ENCODE results near the gene FAM3D.

The FAM3D gene

DNA sequence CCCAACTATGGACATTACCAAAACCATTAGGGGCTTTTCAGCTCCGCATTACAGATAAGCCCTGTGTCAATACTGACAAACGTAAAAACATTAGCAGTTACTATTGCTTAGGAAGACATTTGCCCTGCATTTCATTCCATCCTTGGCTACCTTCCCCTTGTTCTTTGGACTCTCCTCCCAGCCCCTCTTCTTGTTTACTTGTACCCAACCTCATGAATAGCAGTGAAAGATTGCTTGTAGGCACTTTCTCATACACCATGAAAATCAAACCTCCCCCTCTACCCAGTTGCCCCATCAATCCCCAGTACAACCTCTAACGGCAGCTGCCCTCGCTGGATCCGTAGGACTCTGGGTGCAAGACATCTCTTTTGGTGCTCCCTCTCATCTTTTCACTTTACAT lies 72.5 kb downstream of the FAM3D start:
- no peak for DNase-seq (ENCODE audit: low read depth, low spot score)

- no peak for DNase-seq (ENCODE audit: low read depth, low spot score)
These were observed 74.8 kb downstream of the FAM3D start for GRCh38 chr3:58591517-58592510.

- no peak for DNase-seq (ENCODE audit: low read depth, low spot score)
These were observed 78.5 kb downstream of the FAM3D start for GRCh38 chr3:58588030-58588614.

DNA sequence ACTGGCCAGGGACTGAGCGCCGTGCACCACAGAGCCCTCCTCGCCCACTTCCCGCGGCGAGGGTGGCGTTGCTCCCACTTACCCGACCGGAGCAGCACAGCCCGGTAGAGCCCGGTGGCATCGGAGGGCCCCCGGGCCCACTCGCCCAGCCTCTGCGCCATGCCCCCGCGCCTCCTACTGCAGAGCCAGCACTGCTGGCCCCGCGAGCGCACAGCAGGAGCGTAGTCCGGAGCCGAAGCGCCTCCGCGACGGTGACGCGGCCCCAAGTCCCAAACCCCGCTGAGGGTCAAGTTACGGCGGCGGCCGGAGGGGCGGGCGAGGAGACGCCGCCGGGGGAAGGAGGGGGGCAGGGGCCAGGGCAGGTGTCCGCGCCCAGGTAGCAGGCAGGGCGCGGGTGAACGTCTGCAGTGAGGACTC lies 79.8 kb downstream of the FAM3D start:
- DNase-seq (ENCODE audit: low read depth, low spot score): no peak

- no peak for DNase-seq (ENCODE audit: low read depth, low spot score)
These were observed 80.6 kb downstream of the FAM3D start for GRCh38 chr3:58585994-58586393.

DNA sequence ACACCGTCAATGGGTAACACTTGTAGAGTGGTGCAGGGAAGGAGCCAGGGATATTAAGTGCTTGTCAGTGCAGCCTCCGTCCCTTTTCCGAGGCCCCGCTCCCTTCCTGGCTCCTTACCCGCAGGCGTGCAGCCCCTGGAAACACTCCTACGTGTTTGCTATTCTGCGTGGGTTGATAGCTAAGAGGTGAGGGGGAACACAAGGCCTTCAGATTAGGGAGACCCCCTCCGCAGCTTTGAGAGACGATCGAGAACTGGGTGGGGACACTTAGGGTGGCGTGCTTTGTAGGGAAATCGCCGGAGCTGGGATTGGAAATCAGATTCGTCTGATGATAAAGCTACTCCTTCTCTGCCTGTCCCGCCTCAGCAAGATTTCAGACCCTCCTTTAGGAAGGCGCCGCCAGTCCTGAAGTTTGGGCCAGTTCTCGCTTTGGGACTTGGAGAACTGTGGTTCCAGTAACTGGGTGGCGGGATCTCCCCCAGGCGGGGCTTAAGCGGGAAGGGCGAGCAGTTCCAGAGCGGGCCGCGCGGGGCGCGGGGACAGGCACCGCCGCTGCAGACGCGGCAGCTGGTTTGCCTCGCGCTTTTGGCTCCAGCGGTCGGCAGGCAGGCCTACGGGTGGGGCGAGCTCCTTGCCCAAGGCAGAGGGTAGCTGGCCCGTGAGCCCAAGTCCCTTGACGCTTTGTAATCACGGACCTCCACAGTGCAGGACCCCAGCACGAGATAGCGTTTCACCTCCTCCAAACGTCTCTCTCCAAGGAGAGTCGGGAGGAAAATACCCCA lies 81.4 kb downstream of the FAM3D start:
- no peak for DNase-seq (ENCODE audit: low read depth, low spot score)

DNA sequence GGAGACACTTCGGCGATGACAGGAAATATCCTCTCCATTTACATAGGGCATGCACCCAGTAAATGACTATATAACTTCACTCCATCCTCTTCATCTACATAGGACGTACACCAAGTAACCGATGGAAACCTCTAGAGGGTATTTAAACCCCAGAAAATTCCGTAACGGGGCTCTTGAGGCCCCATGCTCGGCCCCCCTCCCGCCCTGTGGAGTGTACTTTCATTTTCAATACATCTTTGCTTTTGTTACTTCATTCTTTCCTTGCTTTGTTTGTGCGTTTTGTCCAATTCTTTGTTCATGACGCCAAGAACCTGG lies 81.9 kb downstream of the FAM3D start:
- DNase-seq (ENCODE audit: low read depth, low spot score): no peak
